ENCODE results near the gene NKD1.

Gene NKD1

GRCh38 chr16:50602531-50603205 is 54.5 kb downstream of the NKD1 start:
- peak; percentile 17 for DNase-seq

- DNase-seq = no peak
Measured at GRCh38 chr16:50603206-50604064, 55.2 kb downstream of the NKD1 start.

- no peak for DNase-seq
Measured at GRCh38 chr16:50604065-50604418, 55.8 kb downstream of the NKD1 start.

GRCh38 chr16:50604610-50605009 is 56.4 kb downstream of the NKD1 start:
- no peak for DNase-seq

GRCh38 chr16:50605733-50606430 is 57.7 kb downstream of the NKD1 start:
- DNase-seq = no peak

- no peak for DNase-seq
Measured at GRCh38 chr16:50606431-50607050, 58.3 kb downstream of the NKD1 start.

GRCh38 chr16:50607051-50607431 is 58.8 kb downstream of the NKD1 start:
- DNase-seq = no peak

- DNase-seq = no peak
Measured at GRCh38 chr16:50607447-50607846, 59.3 kb downstream of the NKD1 start.

- DNase-seq = no peak
Measured at GRCh38 chr16:50607970-50608557, 59.9 kb downstream of the NKD1 start.

- no peak for DNase-seq
Measured at GRCh38 chr16:50609049-50609448, 60.9 kb downstream of the NKD1 start.

- no peak for DNase-seq
Measured at GRCh38 chr16:50609471-50609870, 61.3 kb downstream of the NKD1 start.

- DNase-seq = no peak
Measured at GRCh38 chr16:50610331-50611262, 62.4 kb downstream of the NKD1 start.

- no peak for DNase-seq
Measured at GRCh38 chr16:50611332-50611934, 63.2 kb downstream of the NKD1 start.

- DNase-seq = no peak
Measured at GRCh38 chr16:50611995-50612848, 64.0 kb downstream of the NKD1 start.

GRCh38 chr16:50612849-50613198 is 64.6 kb downstream of the NKD1 start:
- DNase-seq = no peak

- no peak for DNase-seq
Measured at GRCh38 chr16:50613281-50613963, 65.2 kb downstream of the NKD1 start.

- DNase-seq = no peak
Measured at GRCh38 chr16:50613964-50614474, 65.8 kb downstream of the NKD1 start.

GRCh38 chr16:50614955-50615724 is 66.9 kb downstream of the NKD1 start:
- DNase-seq = no peak

- DNase-seq = no peak
Measured at GRCh38 chr16:50615891-50616290, 67.7 kb downstream of the NKD1 start.

Data from effector CD4-positive, alpha-beta T cell (primary cell).